GM23248 (cell line): ENCODE data around the gene TP53I13.

ENCODE experiments used
- EZH2 ChIP-seq: fragments of 200-600 bp; sonication (generic); IDR thresholded peaks from 2 replicates; pipeline ENCODE4 v1.6.1; 2018; ENCODE audit warnings: antibody characterized with exemption, mild to moderate bottlenecking; ENCODE audit not compliant: insufficient read depth, poor library complexity, severe bottlenecking
- EZH2phosphoT487 ChIP-seq: fragments of 200-600 bp; sonication (generic); IDR thresholded peaks from 2 replicates; pipeline ENCODE4 v1.6.1; 2018; ENCODE audit warnings: antibody characterized with exemption, moderate library complexity, mild to moderate bottlenecking, low read depth; ENCODE audit not compliant: insufficient read depth

DNA sequence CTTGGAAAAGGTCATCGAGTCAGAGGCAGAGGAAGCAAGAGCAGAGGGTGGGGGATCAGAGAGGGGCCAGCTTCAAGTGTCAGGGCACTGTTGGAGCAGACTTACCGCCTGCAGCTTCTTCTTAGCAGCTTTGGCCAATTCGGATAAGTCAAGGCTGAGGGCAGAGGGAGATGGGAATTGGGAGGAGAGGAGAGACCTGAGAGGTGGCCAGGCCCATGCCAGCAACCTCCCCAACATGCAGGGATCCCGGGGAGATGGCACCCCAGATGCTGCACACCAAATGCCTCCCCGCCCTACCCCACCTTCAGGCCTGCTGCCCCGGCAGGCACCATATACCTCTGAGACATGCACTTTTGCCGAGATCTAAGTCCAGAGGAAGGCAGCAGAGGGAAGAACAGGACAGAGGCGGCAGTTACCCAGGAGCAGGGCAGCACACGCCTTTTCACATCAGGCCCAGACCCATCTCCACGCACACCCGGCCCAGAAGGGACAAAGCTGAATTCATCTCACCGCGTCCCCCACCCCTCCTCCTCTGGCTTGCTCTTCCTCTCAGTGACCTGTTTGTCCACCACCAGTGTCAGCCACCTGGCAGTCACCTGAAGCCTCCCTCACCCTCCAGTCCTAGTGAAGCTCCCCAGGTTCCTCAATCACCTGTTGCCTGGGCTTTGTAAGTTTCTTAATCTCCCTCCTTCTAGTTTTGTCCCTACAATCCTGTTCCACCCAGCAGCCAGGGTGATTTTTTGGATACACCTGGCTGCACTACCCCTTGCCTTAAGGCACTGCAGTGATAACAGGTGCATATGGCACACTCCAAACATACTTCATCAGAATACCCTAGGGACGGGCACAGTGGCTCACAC lies 10.4 kb downstream of the TP53I13 start:
- TF ChIP-seq EZH2phosphoT487 (no peak), EZH2 (no peak)
